HepG2 (cell line): ENCODE data around the gene MYO15A. TPM values are rescaled to one million over a fixed set of nuclear protein-coding genes. Genes with fewer than 3 reads are reported as not detected.

Experiments
- RFX5 ChIP-seq: IDR thresholded peaks from 2 replicates; pipeline ENCODE4 v1.6.1; 2011; ENCODE audit warnings: low read depth, low read length, improper control_type of control experiment
- ZKSCAN8 ChIP-seq: IDR thresholded peaks from 2 replicates; pipeline ENCODE4 v1.6.1; 2016; ENCODE audit warnings: borderline replicate concordance, missing genetic modification reagents, missing compliant biosample characterization
- ZNF75D ChIP-seq: sonication (generic); formaldehyde crosslinking; IDR thresholded peaks from 2 replicates; pipeline ENCODE4 v1.8.1; 2023; ENCODE audit warnings: missing genetic modification reagents, mild to moderate bottlenecking, borderline replicate concordance
- polyA plus RNA-seq, 8 experiments: library from polyadenylated mRNA; depleted of rRNA in 3 of 8; stranded (reverse) in 7 of 8; unstranded in 1 of 8; fragments of >200 nt; fragmentation: Illumina TruSeq in 4 of 8; extraction: Trizol in 4 of 8; gene quantifications; 2 replicates each; pipeline versions ENCODE4 v1.2.1 to v1.2.3, GENCODE V29; 2011 to 2016; ENCODE audit warnings: low read depth in 4 of 8, missing spikeins in 1 of 8, mixed read lengths in 1 of 8; ENCODE audit not compliant: insufficient read depth in 1 of 8
- total RNA-seq, 5 experiments: library from RNA; depleted of rRNA; stranded (reverse); fragments of >200 nt; fragmentation: Illumina TruSeq; extraction: Trizol; gene quantifications; 2 replicates each; pipeline ENCODE4 v1.2.3, GENCODE V29; 2016; ENCODE audit warnings: low read depth in 1 of 5
- TF ChIP-seq, protein P1 (sequence below): sonication (generic); formaldehyde crosslinking; IDR thresholded peaks from 2 replicates; pipeline ENCODE4 v1.5.0; 2020; ENCODE audit warnings: mild to moderate bottlenecking, missing genetic modification reagents, borderline replicate concordance
- TF ChIP-seq, protein P2 (sequence below), 2 experiments: sonication (generic) in 1 of 2; formaldehyde crosslinking in 1 of 2; IDR thresholded peaks; 2 replicates each; pipeline versions ENCODE4 v1.4.0 to v1.6.1; 2018 to 2020; ENCODE audit warnings: missing genetic modification reagents in 2 of 2, borderline replicate concordance in 1 of 2, low read depth in 1 of 2, mild to moderate bottlenecking in 1 of 2, missing biosample characterization in 1 of 2

Gene MYO15A
- total and polyA plus RNA-seq, 2 of the 13 experiments (the other 11 are each of a cell fraction or from before 2014, with no cell fraction given) = 0.07 to 0.20 TPM

DNA sequence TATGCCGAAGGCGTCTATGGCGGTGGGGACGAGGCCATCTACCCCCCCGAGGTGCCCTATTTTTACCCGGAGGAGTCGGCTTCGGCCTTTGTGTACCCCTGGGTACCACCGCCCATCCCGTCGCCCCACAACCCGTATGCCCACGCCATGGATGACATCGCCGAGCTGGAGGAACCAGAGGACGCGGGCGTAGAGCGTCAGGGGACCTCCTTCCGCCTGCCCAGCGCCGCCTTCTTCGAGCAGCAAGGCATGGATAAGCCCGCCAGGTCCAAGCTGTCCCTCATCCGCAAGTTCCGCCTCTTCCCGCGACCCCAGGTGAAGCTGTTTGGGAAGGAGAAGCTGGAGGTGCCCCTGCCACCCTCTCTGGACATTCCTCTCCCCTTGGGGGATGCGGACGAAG is 11.4 kb downstream of the MYO15A start (continued):
- TF ChIP-seq, protein P1, sequence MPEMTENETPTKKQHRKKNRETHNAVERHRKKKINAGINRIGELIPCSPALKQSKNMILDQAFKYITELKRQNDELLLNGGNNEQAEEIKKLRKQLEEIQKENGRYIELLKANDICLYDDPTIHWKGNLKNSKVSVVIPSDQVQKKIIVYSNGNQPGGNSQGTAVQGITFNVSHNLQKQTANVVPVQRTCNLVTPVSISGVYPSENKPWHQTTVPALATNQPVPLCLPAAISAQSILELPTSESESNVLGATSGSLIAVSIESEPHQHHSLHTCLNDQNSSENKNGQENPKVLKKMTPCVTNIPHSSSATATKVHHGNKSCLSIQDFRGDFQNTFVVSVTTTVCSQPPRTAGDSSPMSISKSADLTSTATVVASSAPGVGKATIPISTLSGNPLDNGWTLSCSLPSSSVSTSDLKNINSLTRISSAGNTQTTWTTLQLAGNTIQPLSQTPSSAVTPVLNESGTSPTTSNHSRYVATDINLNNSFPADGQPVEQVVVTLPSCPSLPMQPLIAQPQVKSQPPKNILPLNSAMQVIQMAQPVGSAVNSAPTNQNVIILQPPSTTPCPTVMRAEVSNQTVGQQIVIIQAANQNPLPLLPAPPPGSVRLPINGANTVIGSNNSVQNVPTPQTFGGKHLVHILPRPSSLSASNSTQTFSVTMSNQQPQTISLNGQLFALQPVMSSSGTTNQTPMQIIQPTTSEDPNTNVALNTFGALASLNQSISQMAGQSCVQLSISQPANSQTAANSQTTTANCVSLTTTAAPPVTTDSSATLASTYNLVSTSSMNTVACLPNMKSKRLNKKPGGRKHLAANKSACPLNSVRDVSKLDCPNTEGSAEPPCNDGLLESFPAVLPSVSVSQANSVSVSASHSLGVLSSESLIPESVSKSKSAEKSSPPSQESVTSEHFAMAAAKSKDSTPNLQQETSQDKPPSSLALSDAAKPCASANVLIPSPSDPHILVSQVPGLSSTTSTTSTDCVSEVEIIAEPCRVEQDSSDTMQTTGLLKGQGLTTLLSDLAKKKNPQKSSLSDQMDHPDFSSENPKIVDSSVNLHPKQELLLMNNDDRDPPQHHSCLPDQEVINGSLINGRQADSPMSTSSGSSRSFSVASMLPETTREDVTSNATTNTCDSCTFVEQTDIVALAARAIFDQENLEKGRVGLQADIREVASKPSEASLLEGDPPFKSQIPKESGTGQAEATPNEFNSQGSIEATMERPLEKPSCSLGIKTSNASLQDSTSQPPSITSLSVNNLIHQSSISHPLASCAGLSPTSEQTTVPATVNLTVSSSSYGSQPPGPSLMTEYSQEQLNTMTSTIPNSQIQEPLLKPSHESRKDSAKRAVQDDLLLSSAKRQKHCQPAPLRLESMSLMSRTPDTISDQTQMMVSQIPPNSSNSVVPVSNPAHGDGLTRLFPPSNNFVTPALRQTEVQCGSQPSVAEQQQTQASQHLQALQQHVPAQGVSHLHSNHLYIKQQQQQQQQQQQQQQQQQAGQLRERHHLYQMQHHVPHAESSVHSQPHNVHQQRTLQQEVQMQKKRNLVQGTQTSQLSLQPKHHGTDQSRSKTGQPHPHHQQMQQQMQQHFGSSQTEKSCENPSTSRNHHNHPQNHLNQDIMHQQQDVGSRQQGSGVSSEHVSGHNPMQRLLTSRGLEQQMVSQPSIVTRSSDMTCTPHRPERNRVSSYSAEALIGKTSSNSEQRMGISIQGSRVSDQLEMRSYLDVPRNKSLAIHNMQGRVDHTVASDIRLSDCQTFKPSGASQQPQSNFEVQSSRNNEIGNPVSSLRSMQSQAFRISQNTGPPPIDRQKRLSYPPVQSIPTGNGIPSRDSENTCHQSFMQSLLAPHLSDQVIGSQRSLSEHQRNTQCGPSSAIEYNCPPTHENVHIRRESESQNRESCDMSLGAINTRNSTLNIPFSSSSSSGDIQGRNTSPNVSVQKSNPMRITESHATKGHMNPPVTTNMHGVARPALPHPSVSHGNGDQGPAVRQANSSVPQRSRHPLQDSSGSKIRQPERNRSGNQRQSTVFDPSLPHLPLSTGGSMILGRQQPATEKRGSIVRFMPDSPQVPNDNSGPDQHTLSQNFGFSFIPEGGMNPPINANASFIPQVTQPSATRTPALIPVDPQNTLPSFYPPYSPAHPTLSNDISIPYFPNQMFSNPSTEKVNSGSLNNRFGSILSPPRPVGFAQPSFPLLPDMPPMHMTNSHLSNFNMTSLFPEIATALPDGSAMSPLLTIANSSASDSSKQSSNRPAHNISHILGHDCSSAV = no peak
- TF ChIP-seq ZNF75D (CRISPR knock-in tag) (no peak), RFX5 (no peak), ZKSCAN8 (CRISPR knock-in tag) (no peak)
- TF ChIP-seq, protein P2, sequence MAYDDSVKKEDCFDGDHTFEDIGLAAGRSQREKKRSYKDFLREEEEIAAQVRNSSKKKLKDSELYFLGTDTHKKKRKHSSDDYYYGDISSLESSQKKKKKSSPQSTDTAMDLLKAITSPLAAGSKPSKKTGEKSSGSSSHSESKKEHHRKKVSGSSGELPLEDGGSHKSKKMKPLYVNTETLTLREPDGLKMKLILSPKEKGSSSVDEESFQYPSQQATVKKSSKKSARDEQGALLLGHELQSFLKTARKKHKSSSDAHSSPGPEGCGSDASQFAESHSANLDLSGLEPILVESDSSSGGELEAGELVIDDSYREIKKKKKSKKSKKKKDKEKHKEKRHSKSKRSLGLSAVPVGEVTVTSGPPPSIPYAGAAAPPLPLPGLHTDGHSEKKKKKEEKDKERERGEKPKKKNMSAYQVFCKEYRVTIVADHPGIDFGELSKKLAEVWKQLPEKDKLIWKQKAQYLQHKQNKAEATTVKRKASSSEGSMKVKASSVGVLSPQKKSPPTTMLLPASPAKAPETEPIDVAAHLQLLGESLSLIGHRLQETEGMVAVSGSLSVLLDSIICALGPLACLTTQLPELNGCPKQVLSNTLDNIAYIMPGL (CRISPR knock-in tag; IDR thresholded peaks at IDR 0.05; ENCODE audit: borderline replicate concordance in 1 of 2, low read depth in 1 of 2) = no peak
